Left colon (tissue), 2 donors: ENCODE data around the gene HOXB5. TPM values are rescaled to one million over a fixed set of nuclear protein-coding genes. Genes with fewer than 3 reads are reported as not detected.

ENCODE experiments used
- ATAC-seq: fragments of 200-7000 bp; cut with Tn5 transposase; one replicate; pipeline ENCODE4 v1.9.1; 2020; ENCODE audit warnings: mild to moderate bottlenecking, moderate library complexity
- DNase-seq, 2 donors: peaks; one replicate each; pipeline ENCODE4 v3.0.0-alpha.2; 2020
- intact Hi-C, 2 donors: fragments of 100-400 bp; cut with DNase I in 1 of 2; cut with micrococcal nuclease in 1 of 2; formaldehyde crosslinking; loops; one replicate each; pipeline versions ENCODE4 v1.11.2 to v1.14.0; 2022; cut with DNase I, micrococcal nuclease
- total RNA-seq, 2 donors: library from RNA; stranded (reverse); fragmentation: NEBNext Ultra II Directional; extraction: Animal tissue kit (Norgen Biotek cat#: 25700); gene quantifications; one replicate each; pipeline ENCODE4 v1.2.1, GENCODE V29; 2021
- donor health status: DM: no; HTN: no; CAD: no.
- donor health status: DM: yes; HTN: yes; CAD: no.

HOXB5 gene
- total RNA-seq, 2 donors from 2014 or later = 14.5 to 16.4 TPM

DNA sequence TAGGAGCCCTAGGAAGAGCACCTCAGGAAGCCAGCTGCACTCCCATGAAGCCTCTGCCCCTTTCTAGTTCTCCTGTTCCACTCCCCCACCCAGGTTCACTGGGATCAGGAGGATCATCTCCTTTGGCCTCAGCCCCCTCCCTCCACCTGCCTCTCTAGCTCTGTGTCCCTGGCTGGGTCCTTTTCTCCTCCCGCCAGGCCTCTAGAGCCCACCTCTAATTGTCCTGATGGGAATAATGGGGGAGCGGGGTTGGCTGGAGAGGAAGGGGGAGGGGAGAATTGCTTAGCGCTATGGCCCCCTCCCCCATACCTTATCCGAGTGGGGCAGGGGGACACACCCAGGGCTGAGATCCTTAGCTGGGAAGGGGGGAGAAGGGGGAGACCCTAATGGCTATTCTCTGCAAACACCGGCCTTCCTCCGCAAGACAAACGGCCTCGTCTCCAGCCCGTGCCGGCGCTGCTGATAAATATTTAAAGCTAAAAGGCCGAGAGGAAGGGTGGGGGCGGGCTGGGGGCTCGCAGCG is 16.2 kb upstream of the HOXB5 start:
- ATAC-seq = no peak
- intact Hi-C loops = no loop called here
- DNase-seq = no peak

DNA sequence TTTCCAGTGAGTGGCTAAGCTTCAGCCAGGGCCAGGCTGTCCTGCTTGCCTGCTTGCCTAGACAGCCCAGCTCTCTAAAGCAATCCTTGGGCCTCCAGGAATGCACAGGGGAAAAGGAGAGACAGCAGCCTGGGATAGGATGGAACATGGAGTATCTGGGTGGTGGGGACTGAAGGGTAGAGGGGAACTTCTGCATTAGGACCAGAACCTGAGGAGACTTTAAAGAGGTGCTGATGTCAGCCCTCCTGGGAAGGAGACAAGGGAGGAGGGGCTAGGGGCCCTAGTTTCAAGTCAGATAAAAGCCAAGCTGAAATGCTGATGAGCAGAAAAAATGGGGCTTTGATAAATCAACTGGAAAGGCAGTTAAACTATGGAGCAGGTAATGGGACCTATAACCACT is 15.5 kb upstream of the HOXB5 start:
- ATAC-seq (no peak), DNase-seq (no peak)
- intact Hi-C loops = no loop called here

DNA sequence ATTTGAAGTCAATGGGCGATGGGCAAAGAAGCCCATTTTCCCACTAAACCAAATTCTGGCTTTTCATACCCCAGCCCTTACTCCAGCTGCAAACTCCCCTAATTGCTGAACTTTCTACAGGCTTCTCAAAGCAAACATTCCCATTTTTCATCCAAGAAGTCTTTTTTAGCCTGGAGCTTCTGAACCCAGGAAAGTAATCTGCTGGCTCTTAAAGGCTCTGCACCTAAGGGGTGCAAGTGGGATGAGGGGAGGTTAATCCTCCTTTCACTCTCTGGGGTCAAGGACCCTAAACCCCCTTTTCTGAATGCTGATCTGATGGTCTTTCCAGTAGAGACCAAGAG is 14.9 kb upstream of the HOXB5 start:
- DNase-seq (no peak), ATAC-seq (no peak)
- intact Hi-C loops = no loop called here

DNA sequence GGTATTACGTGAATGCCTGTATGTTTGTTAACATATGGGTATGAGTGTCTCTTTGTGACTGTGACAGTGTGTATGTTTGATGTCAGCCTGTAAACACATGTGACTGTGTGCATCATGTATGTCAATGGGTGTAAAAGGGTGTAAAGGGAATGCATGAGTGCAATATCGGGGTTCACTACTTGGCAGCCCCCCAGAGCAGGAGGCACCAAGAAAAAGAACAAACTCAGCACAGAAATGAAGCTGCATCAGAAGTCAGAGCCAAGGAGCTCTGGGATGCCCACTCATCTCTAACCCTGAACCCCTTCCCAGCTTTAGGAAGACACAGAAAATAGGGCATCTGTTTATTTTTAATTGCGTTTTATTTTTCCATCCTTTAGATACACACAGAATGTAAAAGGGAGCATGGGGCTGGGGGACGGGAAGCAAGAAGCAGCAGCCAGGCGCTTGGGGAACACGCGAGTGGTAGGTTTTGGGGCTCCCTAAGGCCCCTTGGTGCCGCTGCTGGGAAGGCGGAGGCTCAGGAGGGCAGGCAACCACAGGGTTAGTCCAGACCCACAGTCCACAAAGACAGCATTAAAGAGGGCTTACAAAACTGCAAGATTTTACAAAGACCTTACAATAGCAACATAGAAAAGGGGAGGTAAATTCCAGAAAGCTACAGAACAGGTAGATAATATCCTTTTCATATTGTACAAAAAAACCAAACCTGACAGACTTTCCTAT is 13.5 kb upstream of the HOXB5 start:
- ATAC-seq = no peak
- no peak for DNase-seq
- intact Hi-C loops = no loop called here

DNA sequence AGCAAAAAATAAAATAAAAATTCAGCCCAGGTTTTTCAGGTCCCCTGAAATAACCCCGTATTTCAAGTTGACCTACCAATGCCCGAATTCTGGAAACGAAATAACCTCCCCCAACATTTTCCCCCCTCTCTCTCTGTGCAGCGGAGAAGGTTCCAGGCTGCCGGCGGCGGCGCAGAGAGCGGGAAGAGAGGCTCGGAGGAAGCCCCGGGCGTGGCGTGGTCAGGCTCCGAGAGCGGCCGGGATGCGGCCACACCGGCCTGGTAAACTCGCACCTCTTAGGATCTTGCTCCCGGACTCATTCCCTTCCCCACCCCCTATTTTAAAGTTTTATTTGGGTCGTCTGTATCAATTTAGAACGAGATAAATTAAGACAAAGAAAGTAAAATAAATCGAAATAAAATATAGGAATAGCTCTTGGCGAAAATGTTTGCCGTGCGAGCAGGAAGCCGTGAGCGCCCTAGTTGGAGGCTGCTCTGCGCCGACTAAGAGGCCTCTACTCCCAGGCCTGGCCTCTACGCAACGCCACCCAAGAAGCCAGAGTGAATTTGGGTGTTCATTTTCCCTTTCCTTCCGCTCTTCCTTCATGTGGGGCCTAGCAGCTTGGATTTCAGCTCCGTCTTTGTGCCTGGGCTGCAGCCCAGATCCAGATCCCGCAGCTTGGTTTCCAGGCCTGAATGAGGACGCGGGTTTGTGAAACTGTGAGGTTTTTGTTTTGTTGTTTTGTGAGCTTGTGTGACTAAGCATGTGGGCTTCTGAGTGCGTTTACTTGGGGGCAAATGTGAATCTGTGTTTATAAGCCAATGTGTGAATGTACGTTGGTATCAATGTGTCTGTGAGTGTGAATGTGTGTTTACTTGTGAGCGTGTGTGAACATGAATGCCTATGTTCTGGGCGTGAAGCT is 12.7 kb upstream of the HOXB5 start:
- intact Hi-C loops = no loop called here
- no peak for DNase-seq
- no peak for ATAC-seq

DNA sequence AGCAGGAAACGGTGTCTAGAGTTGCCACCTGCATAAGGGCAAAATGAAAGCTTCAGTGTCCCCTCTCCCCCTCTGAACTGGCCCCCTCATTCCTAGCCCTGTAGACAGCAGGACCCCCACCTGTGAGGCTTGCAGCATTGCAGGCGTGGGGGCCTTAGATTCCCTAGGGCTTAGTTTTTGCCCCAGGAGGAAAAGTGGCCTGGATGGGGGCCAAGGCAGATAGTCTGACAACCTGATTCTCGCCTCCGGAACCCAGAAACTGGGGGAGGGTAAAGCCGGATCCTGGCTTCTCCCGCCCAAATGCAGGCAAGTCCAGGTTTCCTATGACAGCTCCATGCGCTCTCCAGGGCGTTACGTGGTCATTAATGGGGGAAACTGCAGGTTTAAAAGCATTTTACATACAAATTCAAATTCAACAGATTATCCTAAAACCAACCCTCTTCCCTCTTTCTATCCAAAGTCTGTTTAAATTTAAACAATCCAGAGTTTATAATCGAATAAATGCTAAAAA is 11.9 kb upstream of the HOXB5 start:
- no peak for ATAC-seq
- intact Hi-C loops = no loop called here
- DNase-seq = no peak

DNA sequence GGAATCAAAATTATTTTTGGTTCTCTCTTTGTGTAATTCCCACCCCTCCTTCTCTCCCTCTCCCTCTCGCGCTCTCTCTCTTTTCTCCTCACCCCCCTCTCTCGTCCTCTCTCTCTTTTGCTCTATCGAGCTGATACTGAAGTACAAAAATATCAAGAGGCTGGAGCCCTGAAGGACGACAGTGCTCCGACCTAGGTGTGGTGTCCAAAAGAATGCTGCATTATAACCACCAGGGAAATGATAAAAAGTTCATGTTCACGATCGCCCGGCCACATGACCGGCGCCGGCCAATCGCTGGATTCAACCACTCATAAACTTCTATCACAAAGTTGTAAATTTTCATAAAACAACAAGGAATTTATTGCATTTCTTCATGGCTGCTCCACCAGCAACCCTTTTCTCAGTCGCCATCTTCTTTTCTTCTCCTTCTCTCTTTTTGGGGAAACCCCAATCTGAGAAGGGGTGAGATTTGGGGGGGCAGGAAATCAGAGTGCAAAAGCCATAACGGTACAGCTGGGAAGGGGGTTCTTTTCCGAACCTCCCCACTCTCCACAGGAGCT is 11.3 kb upstream of the HOXB5 start, which contains the start of gene HOXB6:
Gene HOXB6 (minus strand): TSS at position 217 of the 560 bp plus-strand sequence. CDS start 6,836 bp downstream, outside the sequence.
- DNase-seq (peak; percentile 84), ATAC-seq (peak; percentile 62)
- intact Hi-C loops = no loop called here

DNA sequence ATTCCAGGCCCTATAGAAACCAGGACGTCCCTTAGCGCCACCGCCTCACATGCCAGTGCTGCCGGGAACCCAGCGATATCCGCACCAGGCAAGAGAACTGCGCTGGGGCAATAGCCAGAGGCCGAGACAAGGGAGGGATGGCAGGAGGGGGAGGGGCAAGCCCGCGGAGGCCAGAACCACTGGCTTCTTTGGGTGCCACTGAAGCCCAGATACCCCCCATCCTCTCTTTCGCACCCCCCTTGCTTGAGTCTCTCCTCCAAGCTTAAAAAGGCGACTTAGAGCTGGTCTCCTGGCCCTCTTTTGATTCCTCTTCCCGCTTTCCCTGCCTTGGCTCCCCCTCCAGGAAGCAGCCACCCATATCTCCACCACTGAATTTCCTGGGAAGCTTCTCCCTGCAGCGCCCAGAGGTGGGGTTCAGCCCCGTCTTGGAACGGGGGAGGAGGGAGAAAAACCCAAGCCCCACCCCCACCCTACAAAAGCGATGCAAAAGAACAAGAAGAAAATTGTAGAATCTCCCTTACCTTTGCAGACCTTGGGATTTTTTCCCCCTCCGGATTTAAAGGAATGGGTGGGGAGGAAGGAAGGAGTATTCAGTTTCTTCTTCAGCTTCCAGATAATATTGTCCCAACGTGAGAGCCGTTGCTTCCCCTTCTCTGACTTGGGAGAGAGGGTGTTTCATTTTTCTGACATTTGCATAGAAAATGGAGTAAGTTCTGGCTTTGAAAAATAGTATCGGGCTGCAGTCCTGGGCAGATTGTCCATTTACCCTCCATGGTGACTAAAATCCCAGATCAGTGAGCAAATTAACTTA is 10.6 kb upstream of the HOXB5 start:
- ATAC-seq = peak; percentile 66

DNA sequence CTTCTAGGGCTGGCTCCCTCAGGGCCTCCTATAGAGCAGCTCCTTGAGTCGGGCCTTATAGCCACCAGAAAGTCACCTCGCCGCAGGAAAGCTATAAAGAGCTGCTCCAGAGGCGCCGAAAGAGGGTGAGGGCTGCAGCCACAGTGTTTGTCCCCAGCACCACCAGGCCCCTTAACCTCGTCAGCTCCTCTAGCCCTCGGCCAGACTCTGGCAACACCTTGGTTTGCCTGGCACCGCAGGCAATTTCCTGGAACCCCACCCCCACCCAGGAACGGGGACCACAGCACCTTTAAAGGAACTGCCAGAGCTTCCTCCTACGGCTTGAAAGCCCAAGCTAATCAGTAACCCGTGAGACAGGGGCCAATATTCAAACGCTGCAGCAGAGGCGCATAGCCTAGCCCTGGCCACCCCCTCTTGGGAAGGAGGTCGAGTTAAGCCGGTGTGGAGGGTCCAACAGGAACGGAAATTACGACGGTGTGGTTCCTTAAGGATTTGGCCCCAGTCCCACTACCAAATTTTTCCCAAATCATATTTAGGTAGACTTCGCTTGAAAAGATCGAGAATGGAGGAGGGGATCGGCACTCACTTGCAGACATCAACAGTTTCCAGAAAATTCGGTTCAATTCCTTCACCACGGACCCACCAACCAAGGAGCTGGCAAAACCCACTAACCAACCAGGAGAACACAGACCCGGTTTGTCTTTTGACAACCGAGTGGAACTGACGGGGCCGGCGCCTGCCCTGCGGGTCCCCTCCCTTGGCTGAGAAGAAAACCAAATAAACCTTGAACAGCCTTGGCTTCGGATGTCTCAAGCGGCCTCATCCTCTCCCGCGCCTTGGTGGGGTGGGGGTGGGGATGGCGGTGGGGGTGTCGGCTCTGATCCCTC is 8.2 kb upstream of the HOXB5 start:
- ATAC-seq (peak; percentile 56), DNase-seq (peak; percentile 72 to 82)
- intact Hi-C loops = no loop called here

More for the DNA sequence above, 10.6 kb upstream of the HOXB5 start:
- DNase-seq = peak in 1 of 2 donors; percentile 76
- intact Hi-C loops = no loop called here

DNA sequence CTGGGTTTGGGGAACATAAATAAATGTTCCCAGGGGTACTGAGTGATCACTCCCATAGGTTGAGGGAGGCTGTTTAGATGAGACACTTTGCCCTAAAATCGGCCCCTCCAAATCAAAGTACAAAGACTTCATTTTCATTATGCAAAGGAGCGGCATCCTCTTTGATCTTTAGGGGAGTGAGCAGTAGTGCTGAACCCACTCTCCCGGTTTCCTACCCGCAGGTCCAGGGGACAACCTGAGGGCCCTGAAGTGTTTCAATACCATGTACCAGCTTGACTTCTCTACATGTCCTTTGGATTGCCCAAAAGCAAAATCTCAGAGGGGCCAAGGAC is 7.6 kb upstream of the HOXB5 start:
- intact Hi-C loops = no loop called here
- DNase-seq = no peak
- no peak for ATAC-seq

DNA sequence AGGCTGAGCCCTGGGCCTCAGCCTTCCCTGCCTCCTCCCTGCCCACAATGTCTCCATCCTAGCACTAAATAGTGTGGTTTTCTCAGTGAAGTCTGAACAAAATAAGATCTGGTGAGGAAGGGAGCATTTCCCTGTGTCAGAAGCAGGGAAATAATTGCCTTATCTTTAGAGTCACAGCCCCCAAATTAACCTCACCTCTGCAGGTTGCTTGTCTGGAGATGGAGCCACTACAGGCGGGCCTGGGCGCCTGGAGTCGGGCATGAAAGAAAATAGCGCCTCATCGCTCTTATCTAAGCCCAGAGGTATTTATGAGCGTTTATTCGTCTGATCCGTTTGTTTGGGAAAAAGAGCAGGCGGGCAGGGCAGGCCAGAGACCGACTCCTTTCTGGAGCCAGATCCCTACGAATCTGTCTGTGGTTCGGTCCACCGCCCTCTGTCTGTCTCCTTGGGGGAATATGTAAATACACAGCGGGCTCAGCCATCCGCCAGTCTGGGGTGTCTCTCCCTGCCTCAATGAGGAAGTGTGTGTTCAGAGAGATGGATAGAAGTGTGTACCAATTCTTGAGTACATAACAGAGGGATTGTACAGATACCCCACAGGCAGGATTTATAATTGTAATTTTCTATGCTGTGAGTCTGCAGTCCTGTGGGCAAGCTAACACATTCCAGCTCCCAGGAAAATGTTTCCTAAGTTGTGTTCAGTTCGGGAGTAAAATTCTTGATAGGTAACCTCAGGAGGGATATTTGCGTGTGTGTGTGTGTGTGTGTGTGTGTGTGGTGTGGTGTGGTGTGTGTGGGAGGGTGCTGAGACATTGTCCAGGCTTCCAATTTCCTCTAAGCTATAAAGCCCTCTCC is 6.9 kb upstream of the HOXB5 start:
- intact Hi-C loops = no loop called here
- DNase-seq (no peak), ATAC-seq (no peak)

DNA sequence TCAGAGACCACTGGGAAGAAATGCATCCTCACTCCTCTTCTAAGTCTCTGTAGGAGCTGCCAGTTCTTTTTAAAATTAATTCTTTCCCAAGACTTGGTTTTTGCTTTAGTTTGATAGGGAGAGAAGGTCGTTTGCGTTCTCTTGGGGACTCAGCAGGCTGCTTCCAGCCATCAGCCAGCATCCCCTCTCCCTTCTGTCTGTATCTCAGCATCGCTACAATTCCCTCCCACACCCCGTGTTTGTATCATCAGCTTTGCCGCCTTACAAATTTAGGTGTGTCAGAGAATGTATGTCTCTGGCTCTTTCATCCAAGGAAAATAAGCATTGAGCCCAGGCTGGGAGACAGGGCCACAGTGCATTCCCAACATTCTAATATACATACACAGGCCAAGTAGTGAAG is 5.8 kb upstream of the HOXB5 start:
- intact Hi-C loops = no loop called here
- DNase-seq (no peak), ATAC-seq (no peak)

DNA sequence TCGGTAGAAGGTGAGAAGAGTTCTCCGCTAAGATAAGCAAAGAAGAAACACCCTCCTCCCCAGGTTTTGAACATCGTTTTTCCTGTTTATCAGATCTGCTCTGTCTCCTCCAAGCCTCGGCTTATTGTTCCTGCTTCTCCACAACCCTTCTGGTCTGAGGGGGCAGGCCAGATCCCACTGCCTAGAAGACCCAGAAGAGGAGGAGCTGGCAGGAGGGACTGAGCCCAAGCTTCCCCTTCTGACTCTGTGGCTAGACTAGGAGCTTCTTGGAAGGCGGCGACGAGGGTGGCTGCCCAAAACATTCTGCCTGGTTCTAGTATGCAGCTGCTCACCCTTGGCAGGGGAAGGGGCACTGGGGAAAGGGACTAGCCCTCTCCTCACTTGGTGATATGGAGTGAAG is 5.2 kb upstream of the HOXB5 start:
- no peak for DNase-seq
- ATAC-seq = no peak
- intact Hi-C loops = no loop called here

DNA sequence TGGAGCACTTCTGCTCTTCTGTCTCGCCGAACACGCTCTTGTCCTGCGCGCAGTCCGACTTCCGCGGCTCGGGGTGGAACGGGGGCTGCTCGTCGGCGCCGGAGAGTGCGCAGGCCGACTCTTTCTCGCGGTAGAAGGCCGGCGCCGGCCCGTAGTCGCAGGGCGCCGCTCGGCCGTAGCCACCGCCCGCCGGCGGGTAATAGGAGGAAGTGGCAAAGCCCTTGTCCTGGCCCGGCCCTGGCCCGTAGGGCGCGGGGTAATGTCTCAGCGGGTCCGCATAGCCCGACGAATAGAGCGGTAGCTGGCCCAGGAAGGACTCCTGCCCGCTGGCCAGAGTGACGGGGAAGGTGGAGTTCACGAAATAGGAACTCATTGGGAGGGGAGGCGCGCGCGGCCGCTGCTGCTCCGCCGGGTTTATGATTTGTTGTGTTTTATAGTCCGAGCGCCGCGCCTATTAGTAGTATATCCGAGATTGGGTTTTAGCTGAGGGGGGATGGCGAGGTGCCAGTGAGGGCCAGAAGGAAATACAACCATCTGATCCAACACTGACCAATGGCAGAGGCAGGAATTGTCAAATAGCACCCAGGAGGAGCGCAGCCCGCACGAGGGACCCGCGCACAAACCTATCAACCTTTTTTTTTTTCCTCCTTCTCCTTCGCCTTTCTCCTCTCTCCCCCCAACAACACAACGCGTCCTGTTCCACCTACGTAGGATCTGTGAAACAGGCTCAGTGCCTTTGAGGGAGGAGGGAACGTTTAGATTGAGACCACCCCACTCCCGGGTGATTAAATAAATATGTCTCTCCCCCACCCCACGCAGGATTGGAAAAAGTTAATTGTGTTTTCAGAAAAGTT is 4.4 kb upstream of the HOXB5 start:
- ATAC-seq (peak; percentile 65), DNase-seq (peak; percentile 91 to 93)
- intact Hi-C loops = no loop called here

DNA sequence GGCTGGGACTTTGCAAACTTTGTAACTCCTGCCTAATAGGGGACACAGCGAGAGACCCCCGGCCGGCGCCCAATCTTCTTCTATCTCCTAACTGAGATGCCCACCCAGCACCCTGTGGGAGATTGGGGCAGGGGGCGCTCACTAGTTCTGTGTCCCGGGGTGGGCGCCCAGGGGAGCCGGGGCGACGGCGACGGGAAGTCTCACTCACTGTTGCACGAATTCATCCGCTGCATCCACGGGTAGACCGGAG is 3.9 kb upstream of the HOXB5 start:
- DNase-seq (no peak), ATAC-seq (no peak)
- intact Hi-C loops = no loop called here

DNA sequence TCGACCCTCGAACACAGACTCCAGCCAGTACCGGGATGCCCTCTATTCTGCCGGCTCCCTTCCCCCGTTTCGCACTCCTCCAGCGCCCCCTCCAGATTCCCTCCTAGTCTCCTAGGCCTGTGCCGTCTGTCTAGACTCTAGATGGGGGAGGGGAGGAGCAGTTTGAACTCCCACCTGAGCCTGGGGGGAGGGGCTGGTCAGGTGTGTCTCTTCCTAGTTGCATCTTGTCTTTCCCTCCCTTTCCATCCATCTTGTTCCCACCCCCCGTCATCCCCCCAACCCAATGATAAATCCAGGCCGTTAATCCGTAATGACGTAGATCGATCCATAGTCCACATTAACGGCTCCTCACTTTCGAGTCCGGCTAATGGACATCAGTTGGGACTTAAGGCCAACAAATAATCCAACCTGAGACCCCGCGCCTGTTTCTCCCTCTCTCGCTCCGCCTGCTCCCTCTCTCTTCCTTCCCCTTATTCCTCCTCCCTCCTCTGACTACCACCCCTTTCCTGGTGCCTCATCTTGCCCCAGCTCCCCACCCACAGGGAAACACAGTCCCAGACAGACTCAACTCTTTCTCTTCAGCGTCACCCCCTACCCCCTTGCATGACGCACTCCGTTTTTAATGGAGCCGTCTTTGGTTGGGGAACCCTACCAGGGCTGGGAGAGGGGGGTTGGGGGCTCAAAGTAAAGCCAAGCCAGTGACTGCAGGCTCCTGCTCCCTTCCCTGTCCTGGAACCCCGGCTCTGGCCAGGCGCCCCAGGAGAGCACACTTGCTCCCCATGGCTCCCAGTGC is 3.4 kb upstream of the HOXB5 start:
- ATAC-seq (no peak), DNase-seq (no peak)
- intact Hi-C loops = no loop called here
